Large intestine (tissue), 3 donors: ENCODE data around the gene GON4L. TPM values are rescaled to one million over a fixed set of nuclear protein-coding genes. Genes with fewer than 3 reads are reported as not detected.
"Not testable (repeated sequence)": the region's sequence is repeated elsewhere in the genome, so short reads cannot be mapped to it uniquely, and the experiment has no call there.

Source experiments
- DNase-seq, 2 donors: peaks; one replicate each; pipeline versions ENCODE4 v3.0.0 to v3.0.0-alpha.2; 2013
- H3K27ac ChIP-seq: one replicate; pipeline ENCODE4 v1.5.1; 2013; ENCODE audit warnings: low read length
- H3K27me3 ChIP-seq: 2 replicates; pipeline ENCODE4 v1.6.1; 2013; ENCODE audit warnings: low read length; ENCODE audit not compliant: control insufficient read depth, insufficient read depth
- H3K36me3 ChIP-seq: 2 replicates; pipeline ENCODE4 v1.6.1; 2013; ENCODE audit warnings: low read length; ENCODE audit not compliant: control insufficient read depth, insufficient read depth
- H3K4me1 ChIP-seq: one replicate; pipeline ENCODE4 v1.6.1; 2013; ENCODE audit warnings: low read length; ENCODE audit not compliant: control insufficient read depth, insufficient read depth
- H3K4me3 ChIP-seq: one replicate; pipeline ENCODE4 v1.5.1; 2013; ENCODE audit warnings: low read length
- H3K9me3 ChIP-seq: one replicate; pipeline ENCODE4 v1.6.1; 2013; ENCODE audit warnings: mild to moderate bottlenecking, low read depth, low read length, moderate library complexity; ENCODE audit not compliant: control insufficient read depth
- WGBS: methylation state at CpG from one replicate; pipeline ENCODE4 v1.1.5; 2013; ENCODE audit warnings: low lambda C conversion rate; ENCODE audit not compliant: insufficient coverage; 5-methylcytosine and 5-hydroxymethylcytosine counted together
- polyA plus RNA-seq: library from polyadenylated mRNA; unstranded; fragments of 120-200 nt; gene quantifications from one replicate; pipeline ENCODE4 v1.2.1, GENCODE V29; 2013

GON4L gene
- polyA plus RNA-seq, 1 donor, result 51.0 TPM

DNA sequence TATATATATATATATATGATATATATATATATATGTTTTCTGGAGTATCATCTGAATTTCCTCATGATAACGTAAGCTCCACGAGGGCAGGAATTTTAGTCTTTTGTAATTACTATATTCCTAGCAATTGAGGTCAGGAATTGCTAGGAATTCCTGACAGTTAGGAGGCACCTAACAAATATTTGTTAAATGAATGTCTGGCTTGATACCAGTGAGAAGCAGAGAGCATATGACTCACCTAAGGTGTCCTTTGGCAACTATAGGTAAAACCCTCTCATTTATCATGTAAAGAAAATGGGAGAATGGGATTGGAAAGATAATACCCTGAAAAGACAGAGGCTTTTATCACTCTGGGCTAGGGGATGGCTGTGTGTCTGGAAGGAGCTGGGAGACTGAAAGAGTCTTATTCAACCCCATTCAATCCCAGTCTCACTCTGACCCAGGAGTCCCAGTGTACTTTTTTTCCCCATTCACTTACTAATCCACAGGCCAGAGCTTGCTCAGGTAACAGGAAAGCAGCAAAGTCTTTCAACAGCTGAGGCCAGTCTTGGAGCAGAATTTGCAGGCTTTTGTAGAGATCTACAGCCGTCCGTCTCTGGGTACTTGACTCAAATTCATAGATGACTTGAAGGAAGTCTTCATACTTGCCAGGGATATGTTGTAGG, 96.9 kb downstream of the GON4L start:
- Histone ChIP-seq H3K4me3 (no peak overlapping the region), H3K4me1 (peaks cover 26% of the 10 kb centered on the region), H3K27me3 (no peaks in the 10 kb centered on the region), H3K27ac (no peak overlapping the region), H3K9me3 (no peaks in the 10 kb centered on the region), H3K36me3 (peaks cover 71% of the 10 kb centered on the region)
- no peak for DNase-seq
- no CpG with 5 or more reads among the region's 4 CpGs for WGBS

DNA sequence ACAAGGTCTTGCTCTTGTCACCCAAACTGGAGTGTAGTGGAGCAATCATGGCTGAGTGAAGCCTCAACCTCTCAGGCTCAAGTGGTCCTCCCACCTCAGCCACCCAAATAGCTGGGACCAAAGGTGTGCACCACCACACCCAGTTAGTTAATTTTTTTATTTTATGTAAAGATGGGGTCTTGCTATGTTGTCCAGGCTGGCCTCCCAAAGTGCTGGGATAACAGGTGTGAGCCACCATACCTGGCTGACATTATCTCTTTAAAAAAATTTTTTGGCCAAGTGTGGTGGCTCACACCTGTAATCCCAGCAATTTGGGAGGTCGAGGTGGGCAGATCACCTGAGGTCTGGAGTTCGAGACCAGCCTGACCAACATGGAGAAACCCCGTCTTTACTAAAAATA, 98.0 kb downstream of the GON4L start:
- H3K4me3 ChIP-seq, H3K9me3 ChIP-seq, H3K27ac ChIP-seq, DNase-seq, H3K27me3 ChIP-seq: not testable (repeated sequence)
- no CpG with 5 or more reads among the region's 3 CpGs for WGBS
- H3K4me1 ChIP-seq, result peaks cover 26% of the 10 kb centered on the region
- H3K36me3 ChIP-seq, result peaks cover 68% of the 10 kb centered on the region

DNA sequence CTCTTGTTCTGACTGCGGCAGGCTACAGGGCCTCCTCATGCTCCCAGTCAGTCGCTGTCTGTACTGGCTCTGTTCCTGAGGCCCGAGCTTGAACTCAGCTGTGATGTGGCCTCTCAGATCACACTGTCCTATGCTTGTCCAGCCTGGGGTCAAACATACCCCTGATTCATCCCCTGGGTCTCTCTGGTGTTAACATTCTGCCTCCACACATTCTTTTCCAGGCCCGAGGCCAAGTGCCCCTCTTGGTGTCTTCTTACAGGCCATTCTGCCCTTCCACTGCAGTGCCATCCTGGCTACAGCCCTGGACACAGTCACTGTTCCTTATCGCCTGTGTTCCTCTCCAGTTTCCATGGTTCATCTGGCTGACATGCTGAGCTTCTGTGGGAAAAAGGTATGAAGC, 108.9 kb downstream of the GON4L start:
- H3K4me1 ChIP-seq, H3K27ac ChIP-seq, DNase-seq, H3K27me3 ChIP-seq, H3K9me3 ChIP-seq, H3K4me3 ChIP-seq: not testable (repeated sequence)
- 80% methylated on average over 1 of the region's 5 CpGs for WGBS
- H3K36me3 ChIP-seq, result peaks cover 21% of the 10 kb centered on the region

DNA sequence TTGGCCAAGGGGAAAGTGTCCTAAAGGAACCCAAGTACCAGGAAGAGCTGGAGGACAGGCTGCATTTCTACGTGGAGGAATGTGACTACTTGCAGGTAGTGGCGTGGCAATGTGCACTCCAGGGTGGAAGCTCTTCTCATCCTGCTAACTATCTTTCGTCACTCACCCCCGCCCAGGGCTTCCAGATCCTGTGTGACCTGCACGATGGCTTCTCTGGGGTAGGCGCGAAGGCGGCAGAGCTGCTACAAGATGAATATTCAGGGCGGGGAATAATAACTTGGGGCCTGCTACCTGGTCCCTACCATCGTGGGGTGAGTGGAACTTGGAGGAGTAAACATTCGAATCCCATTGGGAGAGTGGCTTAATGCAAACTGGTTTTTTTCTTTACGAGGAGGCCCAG, 109.4 kb downstream of the GON4L start:
- H3K27ac ChIP-seq, H3K4me3 ChIP-seq, H3K4me1 ChIP-seq, DNase-seq, H3K27me3 ChIP-seq, H3K9me3 ChIP-seq: not testable (repeated sequence)
- no CpG with 5 or more reads among the region's 12 CpGs for WGBS
- peaks cover 16% of the 10 kb centered on the region for H3K36me3 ChIP-seq

DNA sequence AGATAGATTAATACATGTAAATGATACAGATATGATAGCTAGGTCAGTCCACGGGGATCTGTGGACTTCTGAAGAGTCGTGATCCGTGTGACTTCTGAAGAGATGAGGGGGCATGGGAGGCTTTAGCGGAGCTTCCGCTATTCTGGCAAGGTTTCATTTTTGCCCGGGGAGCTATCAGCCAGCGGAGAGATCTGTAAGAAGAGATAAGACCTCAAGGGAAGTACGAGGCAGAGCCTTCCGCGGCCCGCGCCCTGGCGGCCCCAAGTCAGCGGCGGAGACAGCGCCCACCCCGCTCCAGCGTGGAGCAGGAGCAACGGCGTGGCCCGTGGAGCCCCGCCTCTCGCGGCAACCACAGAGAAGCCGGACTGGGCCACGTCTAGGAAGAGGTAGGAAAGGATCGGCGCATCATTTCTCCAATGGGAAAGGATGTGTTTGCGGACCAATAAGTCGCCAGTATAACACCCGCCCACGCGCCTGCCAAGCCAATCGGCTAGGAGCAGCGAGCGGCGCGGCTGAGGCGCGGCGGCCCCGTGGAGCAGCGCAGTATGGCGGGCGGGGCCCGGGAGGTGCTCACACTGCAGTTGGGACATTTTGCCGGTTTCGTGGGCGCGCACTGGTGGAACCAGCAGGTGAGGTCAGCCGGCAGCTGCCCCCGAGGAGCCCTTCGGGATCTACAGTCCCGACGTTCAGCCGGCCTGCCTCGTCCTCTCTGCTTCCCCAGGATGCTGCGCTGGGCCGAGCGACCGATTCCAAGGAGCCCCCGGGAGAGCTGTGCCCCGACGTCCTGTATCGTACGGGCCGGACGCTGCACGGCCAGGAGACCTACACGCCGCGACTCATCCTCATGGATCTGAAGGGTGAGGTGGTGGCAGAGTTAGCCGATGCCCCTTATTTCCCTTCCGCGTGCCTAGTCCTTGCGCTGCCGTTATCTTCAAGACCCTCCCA, 111.5 kb downstream of the GON4L start:
- not testable (repeated sequence) for H3K36me3 ChIP-seq, H3K4me1 ChIP-seq, H3K27me3 ChIP-seq, H3K9me3 ChIP-seq
- peak; percentile 93 to 97 for DNase-seq
- Histone ChIP-seq H3K4me3 (peak overlapping the region; percentile 74), H3K27ac (peak overlapping the region; percentile 54)
- WGBS, result 0% methylated on average over 1 of the region's 77 CpGs

DNA sequence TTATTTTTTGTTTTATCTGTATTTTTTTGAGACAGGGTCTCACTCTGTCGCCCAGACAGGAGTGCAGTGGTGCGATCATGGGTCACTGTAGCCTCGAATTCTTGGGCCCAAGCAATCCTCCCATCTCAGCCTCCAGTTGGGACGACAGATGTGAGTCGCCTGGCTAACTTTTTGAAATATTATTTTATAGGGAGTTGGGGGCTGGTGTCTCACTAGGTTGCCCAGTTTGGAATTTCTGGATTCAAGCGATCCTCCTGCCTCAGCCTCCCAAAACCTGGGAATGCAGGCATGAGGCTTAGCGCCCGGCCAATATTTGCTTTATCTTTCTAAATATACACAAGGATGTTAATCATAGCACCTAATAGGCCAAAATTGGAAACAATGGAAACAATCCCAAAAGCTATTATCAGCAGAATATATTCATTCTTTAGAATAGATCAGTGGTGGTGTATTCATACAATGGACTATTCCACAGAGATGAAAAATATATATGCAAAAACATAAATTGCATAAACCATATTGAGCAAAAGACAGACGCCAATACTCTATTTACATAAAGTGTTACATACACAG, 112.2 kb downstream of the GON4L start:
- no peaks in the 10 kb centered on the region for H3K27me3 ChIP-seq
- WGBS, result no CpG with 5 or more reads among the region's 9 CpGs
- no peaks in the 10 kb centered on the region for H3K4me1 ChIP-seq
- H3K4me3 ChIP-seq, result peak overlapping the region; percentile 74
- no peaks in the 10 kb centered on the region for H3K9me3 ChIP-seq
- H3K36me3 ChIP-seq, result no peaks in the 10 kb centered on the region
- no peak for DNase-seq
- peak overlapping the region; percentile 54 for H3K27ac ChIP-seq

DNA sequence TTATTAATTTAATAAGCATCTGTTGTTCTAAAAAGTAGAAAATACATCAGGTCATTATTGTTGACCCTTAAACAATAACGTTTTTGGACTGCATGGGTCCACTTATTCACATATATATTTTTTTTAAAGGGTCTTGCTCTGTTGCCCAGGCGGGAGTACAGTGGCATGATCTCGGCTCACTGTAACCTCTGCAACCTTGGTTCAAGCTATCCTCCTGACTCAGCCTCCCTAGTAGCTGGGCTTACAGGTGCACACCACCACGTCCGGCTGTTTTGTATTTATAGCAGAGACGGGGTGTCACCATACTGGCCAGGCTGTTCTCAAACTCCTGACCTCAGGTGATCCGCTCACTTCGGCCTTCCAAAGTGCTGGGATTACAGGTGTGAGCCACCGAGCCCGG, 115.1 kb downstream of the GON4L start:
- WGBS, result no CpG with 5 or more reads among the region's 10 CpGs
- Histone ChIP-seq H3K36me3 (peaks cover 7% of the 10 kb centered on the region), H3K27me3 (no peaks in the 10 kb centered on the region), H3K9me3 (no peaks in the 10 kb centered on the region), H3K27ac (no peak overlapping the region), H3K4me3 (no peak overlapping the region), H3K4me1 (no peaks in the 10 kb centered on the region)
- no peak for DNase-seq

DNA sequence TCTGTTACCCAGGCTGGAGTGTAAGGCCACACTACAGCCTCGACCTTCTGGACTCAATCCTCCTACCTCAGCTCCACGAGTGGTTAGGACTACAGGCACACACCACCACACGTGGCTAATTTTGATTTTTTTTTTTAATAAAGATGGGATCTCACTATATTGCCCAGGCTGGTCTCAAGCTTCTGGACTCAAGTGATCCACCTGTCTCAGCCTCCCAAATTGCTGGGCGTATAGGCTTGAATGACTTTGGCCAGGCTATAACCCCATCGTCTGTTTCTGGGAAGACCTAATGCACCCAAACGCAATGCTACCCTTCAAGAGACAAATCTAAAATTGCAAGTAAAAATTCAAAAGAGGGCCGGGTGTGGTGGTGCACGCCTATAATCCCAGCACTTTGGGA, 116.0 kb downstream of the GON4L start:
- no peak overlapping the region for H3K4me3 ChIP-seq
- WGBS, result 100% methylated on average over 3 of the region's 8 CpGs
- no peaks in the 10 kb centered on the region for H3K4me1 ChIP-seq
- no peak overlapping the region for H3K27ac ChIP-seq
- no peak for DNase-seq
- H3K27me3 ChIP-seq, result no peaks in the 10 kb centered on the region
- H3K36me3 ChIP-seq, result peaks cover 14% of the 10 kb centered on the region
- no peaks in the 10 kb centered on the region for H3K9me3 ChIP-seq

DNA sequence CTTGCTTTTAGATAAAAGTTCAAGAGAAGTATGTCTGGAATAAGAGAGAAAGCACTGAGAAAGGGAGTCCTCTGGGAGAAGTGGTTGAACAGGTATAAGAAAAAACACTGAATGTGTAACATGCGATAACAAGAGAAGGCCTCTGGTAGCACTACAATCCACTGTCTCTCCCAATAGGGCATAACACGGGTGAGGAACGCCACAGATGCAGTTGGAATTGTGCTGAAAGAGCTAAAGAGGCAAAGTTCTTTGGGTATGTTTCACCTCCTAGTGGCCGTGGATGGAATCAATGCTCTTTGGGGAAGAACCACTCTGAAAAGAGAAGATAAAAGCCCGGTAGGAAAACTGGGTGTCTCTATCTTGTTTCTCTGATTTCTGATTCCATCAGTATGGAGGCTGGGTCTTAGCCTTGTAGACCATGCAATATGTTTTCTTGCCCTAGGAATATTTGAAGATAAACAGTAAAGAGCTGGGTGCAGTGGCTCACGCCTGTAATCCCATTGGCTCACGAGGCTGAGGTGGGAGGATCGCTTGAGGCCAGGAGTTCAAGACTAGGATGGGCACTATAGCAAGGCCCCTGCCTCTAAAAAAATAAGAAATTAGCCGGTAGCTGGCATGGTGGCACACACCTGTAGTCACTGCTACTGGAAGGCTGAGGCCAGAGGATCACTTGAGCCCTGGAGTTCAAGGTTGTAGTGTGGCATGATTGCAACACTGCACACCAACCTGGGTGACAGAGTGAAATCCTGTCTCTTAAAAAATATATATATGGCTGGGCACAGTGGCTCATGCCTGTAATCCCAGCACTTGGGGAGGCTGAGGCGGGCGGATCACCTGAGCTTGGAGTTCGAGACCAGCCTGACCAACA, 127.7 kb downstream of the GON4L start:
- no peak overlapping the region for H3K27ac ChIP-seq
- H3K4me3 ChIP-seq, result no peak overlapping the region
- DNase-seq, result peak; percentile 50 to 65
- no peaks in the 10 kb centered on the region for H3K4me1 ChIP-seq
- WGBS, result no CpG with 5 or more reads among the region's 12 CpGs
- H3K27me3 ChIP-seq, result no peaks in the 10 kb centered on the region
- no peaks in the 10 kb centered on the region for H3K9me3 ChIP-seq
- H3K36me3 ChIP-seq, result peaks cover 44% of the 10 kb centered on the region

DNA sequence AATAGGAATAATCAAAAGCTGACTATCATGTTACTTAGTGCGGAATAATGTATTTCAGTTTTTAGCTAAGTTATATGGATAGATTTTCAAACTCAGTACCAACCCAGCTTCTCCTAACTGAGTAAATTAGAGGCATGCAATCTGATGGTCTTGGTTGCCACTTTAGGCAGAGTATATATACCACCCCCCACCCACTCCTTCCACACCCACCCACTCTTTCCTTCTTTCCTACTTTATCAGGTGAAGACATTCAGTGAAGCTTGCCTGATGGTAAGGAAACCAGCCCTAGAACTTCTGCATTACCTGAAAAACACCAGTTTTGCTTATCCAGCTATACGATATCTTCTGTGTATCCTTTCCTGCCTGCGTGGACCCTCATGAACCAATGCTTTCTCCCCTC, 131.9 kb downstream of the GON4L start:
- 95% methylated on average over 3 of the region's 3 CpGs for WGBS
- DNase-seq, result no peak
- Histone ChIP-seq H3K4me1 (no peaks in the 10 kb centered on the region), H3K27me3 (no peaks in the 10 kb centered on the region), H3K27ac (no peak overlapping the region), H3K36me3 (peaks cover 37% of the 10 kb centered on the region), H3K9me3 (no peaks in the 10 kb centered on the region), H3K4me3 (no peak overlapping the region)
